H1 (cell line): ENCODE data around the gene CORO1C. TPM values are rescaled to one million over a fixed set of nuclear protein-coding genes. Genes with fewer than 3 reads are reported as not detected.

Experiments used
- CBX8 ChIP-seq: fragments of 300-800, 300-1000 bp; sonication (generic); IDR thresholded peaks from 2 replicates; pipeline ENCODE4 v1.7.1; 2016; ENCODE audit warnings: low read depth, low read length, borderline replicate concordance
- GTF2F1 ChIP-seq: IDR thresholded peaks from 2 replicates; pipeline ENCODE4 v1.6.1; 2012; ENCODE audit warnings: low read depth, low read length, improper control_type of control experiment, borderline replicate concordance
- JUND ChIP-seq: IDR thresholded peaks from 2 replicates; pipeline ENCODE4 v1.6.1; 2011; ENCODE audit warnings: mild to moderate bottlenecking, improper control_type of control experiment, low read length
- KDM1A ChIP-seq: fragments of 200-600, 300-600 bp; sonication (generic); IDR thresholded peaks from 2 replicates; pipeline ENCODE4 v1.7.1; 2016; ENCODE audit warnings: mild to moderate bottlenecking, low read length, borderline replicate concordance
- SIX5 ChIP-seq: IDR thresholded peaks from 2 replicates; pipeline ENCODE4 v1.6.1; 2011; ENCODE audit warnings: mild to moderate bottlenecking, low read depth, low read length
- polyA plus RNA-seq, 7 experiments: library from polyadenylated mRNA; depleted of rRNA in 3 of 7; stranded (reverse) in 5 of 7; unstranded in 2 of 7; fragments of >200 nt in 5 of 7; fragments of 200-250 nt in 2 of 7; gene quantifications; 1 replicate in 5 of 7; 2 replicates in 1 of 7; 4 replicates in 1 of 7; pipeline versions ENCODE4 v1.2.1 to v1.2.3, GENCODE V29; 2011 to 2013; ENCODE audit warnings: missing spikeins in 2 of 7, mixed read lengths in 2 of 7
- total RNA-seq: library from RNA; stranded (reverse); fragmentation: NEBNext Ultra II Directional; extraction: Animal tissue kit (Norgen Biotek cat#: 25700); gene quantifications from 2 replicates; pipeline ENCODE4 v1.2.1, GENCODE V29; 2021

CORO1C gene
- total and polyA plus RNA-seq, 2 of the 8 experiments (the other 6 are each of a cell fraction or from before 2014, with no cell fraction given): 72.7 to 120 TPM

- no peak for TF ChIP-seq JUND
- no peak for TF ChIP-seq GTF2F1
- no peak for TF ChIP-seq KDM1A
- no peak for TF ChIP-seq SIX5
- TF ChIP-seq CBX8: no peak
These were observed 53.9 kb downstream of the CORO1C start (continued) for GRCh38 chr12:108677381-108677780.
